GM12878 (cell line): ENCODE measurements around the gene LDB2. TPM values are rescaled to one million over a fixed set of nuclear protein-coding genes. Genes with fewer than 3 reads are reported as not detected.

Experiments used
- EGR1 ChIP-seq, 2 experiments: IDR thresholded peaks; 1 replicate in 1 of 2; 2 replicates in 1 of 2; pipeline ENCODE4 v1.6.1; 2011 to 2012; ENCODE audit warnings: low read depth in 2 of 2, low read length in 2 of 2, borderline replicate concordance in 1 of 2, mild to moderate bottlenecking in 1 of 2, moderate library complexity in 1 of 2
- MEF2A ChIP-seq: IDR thresholded peaks from 2 replicates; pipeline ENCODE4 v1.6.1; 2011; ENCODE audit warnings: low read depth, mild to moderate bottlenecking, low read length, moderate library complexity; ENCODE audit not compliant: insufficient read depth
- NFIC ChIP-seq: IDR thresholded peaks from 2 replicates; pipeline ENCODE4 v1.6.1; 2012; ENCODE audit warnings: low read depth, mild to moderate bottlenecking, inconsistent platforms, low read length, moderate library complexity
- TCF3 ChIP-seq: IDR thresholded peaks from 2 replicates; pipeline ENCODE4 v1.6.1; 2012; ENCODE audit warnings: low read depth, mild to moderate bottlenecking, low read length, borderline replicate concordance; ENCODE audit not compliant: insufficient read depth
- YBX1 ChIP-seq: fragments of 450-650 bp; IDR thresholded peaks from 2 replicates; pipeline ENCODE4 v1.6.1; 2016; ENCODE audit warnings: antibody characterized with exemption
- polyA plus RNA-seq, 11 experiments: library from polyadenylated mRNA; depleted of rRNA in 4 of 11; unstranded in 6 of 11; stranded (reverse) in 5 of 11; fragments of >200 nt; fragmentation: Nextera tagmentation in 4 of 11; fragmentation: Illumina TruSeq in 1 of 11; extraction: Ambion mirVana in 4 of 11; extraction: Trizol in 1 of 11; gene quantifications; 1 replicate in 1 of 11; 2 replicates in 10 of 11; pipeline versions ENCODE4 v1.2.1 to v1.2.3, GENCODE V29; 2011 to 2016; ENCODE audit warnings: inconsistent platforms in 2 of 11, missing spikeins in 2 of 11, low read depth in 1 of 11
- total RNA-seq, 4 experiments: library from RNA; depleted of rRNA in 3 of 4; stranded (reverse); fragments of >200 nt in 3 of 4; fragmentation: Illumina TruSeq in 1 of 4; extraction: Trizol in 1 of 4; gene quantifications; 2 replicates each; pipeline versions ENCODE4 v1.2.1 to v1.2.3, GENCODE V29; 2013 to 2021
- TF ChIP-seq, protein P1 (sequence below): fragments of 450-650 bp; IDR thresholded peaks from 2 replicates; pipeline ENCODE4 v1.6.1; 2017; ENCODE audit warnings: mild to moderate bottlenecking, moderate library complexity
- TF ChIP-seq, protein P2 (sequence below): fragments of 450-650 bp; IDR thresholded peaks from 2 replicates; pipeline ENCODE4 v1.6.1; 2016; ENCODE audit warnings: mild to moderate bottlenecking
- TF ChIP-seq, protein P3 (sequence below): fragments of 150-350 bp; IDR thresholded peaks from 2 replicates; pipeline ENCODE4 v1.6.1; 2016; ENCODE audit warnings: low read depth, low read length
- TF ChIP-seq, protein P4 (sequence below): fragments of 450-650 bp; IDR thresholded peaks from 2 replicates; pipeline ENCODE4 v1.6.1; 2017; ENCODE audit warnings: borderline replicate concordance

The LDB2 gene
- total and polyA plus RNA-seq, 10 of the 15 experiments (the other 5 are each of a cell fraction or from before 2014, with no cell fraction given): 0.15 TPM; not detected in 9

DNA sequence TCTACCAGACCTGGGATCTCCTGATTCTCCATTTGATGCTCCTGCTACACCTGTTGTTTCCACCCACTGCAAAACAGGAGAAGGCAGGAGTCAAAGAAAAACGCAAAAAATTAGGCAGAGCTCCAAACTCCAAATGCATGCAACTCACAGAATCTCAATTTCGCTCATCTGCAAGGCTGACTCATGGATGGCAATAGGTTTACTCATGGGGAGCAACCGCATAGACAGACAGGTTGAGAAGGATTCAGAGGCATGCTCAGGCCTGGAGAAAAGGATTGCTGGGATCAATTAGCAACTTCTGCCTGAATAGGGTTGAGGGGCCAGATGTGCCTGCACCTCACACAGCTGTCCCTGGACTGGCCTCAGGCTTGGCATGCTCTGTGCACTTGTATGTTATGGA, 231.0 kb downstream of the LDB2 start (continued):
- TF ChIP-seq MEF2A: no peak
- TF ChIP-seq NFIC: no peak
- no peak for TF ChIP-seq YBX1
- TF ChIP-seq, protein P1, sequence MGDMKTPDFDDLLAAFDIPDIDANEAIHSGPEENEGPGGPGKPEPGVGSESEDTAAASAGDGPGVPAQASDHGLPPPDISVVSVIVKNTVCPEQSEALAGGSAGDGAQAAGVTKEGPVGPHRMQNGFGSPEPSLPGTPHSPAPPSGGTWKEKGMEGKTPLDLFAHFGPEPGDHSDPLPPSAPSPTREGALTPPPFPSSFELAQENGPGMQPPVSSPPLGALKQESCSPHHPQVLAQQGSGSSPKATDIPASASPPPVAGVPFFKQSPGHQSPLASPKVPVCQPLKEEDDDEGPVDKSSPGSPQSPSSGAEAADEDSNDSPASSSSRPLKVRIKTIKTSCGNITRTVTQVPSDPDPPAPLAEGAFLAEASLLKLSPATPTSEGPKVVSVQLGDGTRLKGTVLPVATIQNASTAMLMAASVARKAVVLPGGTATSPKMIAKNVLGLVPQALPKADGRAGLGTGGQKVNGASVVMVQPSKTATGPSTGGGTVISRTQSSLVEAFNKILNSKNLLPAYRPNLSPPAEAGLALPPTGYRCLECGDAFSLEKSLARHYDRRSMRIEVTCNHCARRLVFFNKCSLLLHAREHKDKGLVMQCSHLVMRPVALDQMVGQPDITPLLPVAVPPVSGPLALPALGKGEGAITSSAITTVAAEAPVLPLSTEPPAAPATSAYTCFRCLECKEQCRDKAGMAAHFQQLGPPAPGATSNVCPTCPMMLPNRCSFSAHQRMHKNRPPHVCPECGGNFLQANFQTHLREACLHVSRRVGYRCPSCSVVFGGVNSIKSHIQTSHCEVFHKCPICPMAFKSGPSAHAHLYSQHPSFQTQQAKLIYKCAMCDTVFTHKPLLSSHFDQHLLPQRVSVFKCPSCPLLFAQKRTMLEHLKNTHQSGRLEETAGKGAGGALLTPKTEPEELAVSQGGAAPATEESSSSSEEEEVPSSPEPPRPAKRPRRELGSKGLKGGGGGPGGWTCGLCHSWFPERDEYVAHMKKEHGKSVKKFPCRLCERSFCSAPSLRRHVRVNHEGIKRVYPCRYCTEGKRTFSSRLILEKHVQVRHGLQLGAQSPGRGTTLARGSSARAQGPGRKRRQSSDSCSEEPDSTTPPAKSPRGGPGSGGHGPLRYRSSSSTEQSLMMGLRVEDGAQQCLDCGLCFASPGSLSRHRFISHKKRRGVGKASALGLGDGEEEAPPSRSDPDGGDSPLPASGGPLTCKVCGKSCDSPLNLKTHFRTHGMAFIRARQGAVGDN: no peak
- TF ChIP-seq, protein P2, sequence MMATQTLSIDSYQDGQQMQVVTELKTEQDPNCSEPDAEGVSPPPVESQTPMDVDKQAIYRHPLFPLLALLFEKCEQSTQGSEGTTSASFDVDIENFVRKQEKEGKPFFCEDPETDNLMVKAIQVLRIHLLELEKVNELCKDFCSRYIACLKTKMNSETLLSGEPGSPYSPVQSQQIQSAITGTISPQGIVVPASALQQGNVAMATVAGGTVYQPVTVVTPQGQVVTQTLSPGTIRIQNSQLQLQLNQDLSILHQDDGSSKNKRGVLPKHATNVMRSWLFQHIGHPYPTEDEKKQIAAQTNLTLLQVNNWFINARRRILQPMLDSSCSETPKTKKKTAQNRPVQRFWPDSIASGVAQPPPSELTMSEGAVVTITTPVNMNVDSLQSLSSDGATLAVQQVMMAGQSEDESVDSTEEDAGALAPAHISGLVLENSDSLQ: no peak
- TF ChIP-seq, protein P3, sequence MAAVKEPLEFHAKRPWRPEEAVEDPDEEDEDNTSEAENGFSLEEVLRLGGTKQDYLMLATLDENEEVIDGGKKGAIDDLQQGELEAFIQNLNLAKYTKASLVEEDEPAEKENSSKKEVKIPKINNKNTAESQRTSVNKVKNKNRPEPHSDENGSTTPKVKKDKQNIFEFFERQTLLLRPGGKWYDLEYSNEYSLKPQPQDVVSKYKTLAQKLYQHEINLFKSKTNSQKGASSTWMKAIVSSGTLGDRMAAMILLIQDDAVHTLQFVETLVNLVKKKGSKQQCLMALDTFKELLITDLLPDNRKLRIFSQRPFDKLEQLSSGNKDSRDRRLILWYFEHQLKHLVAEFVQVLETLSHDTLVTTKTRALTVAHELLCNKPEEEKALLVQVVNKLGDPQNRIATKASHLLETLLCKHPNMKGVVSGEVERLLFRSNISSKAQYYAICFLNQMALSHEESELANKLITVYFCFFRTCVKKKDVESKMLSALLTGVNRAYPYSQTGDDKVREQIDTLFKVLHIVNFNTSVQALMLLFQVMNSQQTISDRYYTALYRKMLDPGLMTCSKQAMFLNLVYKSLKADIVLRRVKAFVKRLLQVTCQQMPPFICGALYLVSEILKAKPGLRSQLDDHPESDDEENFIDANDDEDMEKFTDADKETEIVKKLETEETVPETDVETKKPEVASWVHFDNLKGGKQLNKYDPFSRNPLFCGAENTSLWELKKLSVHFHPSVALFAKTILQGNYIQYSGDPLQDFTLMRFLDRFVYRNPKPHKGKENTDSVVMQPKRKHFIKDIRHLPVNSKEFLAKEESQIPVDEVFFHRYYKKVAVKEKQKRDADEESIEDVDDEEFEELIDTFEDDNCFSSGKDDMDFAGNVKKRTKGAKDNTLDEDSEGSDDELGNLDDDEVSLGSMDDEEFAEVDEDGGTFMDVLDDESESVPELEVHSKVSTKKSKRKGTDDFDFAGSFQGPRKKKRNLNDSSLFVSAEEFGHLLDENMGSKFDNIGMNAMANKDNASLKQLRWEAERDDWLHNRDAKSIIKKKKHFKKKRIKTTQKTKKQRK: no peak
- TF ChIP-seq EGR1 (IDR thresholded peaks at IDR 0.05; ENCODE audit: borderline replicate concordance in 1 of 2, low read depth in 2 of 2, low read length in 2 of 2): no peak
- TF ChIP-seq, protein P4, sequence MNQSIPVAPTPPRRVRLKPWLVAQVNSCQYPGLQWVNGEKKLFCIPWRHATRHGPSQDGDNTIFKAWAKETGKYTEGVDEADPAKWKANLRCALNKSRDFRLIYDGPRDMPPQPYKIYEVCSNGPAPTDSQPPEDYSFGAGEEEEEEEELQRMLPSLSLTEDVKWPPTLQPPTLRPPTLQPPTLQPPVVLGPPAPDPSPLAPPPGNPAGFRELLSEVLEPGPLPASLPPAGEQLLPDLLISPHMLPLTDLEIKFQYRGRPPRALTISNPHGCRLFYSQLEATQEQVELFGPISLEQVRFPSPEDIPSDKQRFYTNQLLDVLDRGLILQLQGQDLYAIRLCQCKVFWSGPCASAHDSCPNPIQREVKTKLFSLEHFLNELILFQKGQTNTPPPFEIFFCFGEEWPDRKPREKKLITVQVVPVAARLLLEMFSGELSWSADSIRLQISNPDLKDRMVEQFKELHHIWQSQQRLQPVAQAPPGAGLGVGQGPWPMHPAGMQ: no peak
- no peak for TF ChIP-seq TCF3
